IPS DF 6.9 (cell line): ENCODE results near the gene ADAMTS4.

Source experiments
- DNase-seq: peaks from one replicate; pipeline ENCODE4 v3.0.0-alpha.2; 2013; ENCODE audit warnings: low read depth, low spot score
- H3K27ac ChIP-seq: one replicate; pipeline ENCODE4 v1.5.1; 2013; ENCODE audit warnings: low read length, control low read depth
- H3K27me3 ChIP-seq: 2 replicates; pipeline ENCODE4 v1.6.1; 2013; ENCODE audit warnings: mild to moderate bottlenecking, low read length; ENCODE audit not compliant: control insufficient read depth, insufficient read depth
- H3K36me3 ChIP-seq: 2 replicates; pipeline ENCODE4 v1.6.1; 2013; ENCODE audit warnings: low read length; ENCODE audit not compliant: control insufficient read depth, insufficient read depth
- H3K4me1 ChIP-seq: 2 replicates; pipeline ENCODE4 v1.6.1; 2013; ENCODE audit warnings: low read length; ENCODE audit not compliant: control insufficient read depth, insufficient read depth
- H3K4me3 ChIP-seq: 2 replicates; pipeline ENCODE4 v1.5.1; 2013; ENCODE audit warnings: mild to moderate bottlenecking, low read length
- H3K9me3 ChIP-seq: 2 replicates; pipeline ENCODE4 v1.6.1; 2013; ENCODE audit warnings: low read length, inconsistent platforms; ENCODE audit not compliant: control insufficient read depth, insufficient read depth
- WGBS: extraction: QIAGEN DNeasy Blood & Tissue Kit; methylation state at CpG from one replicate; pipeline ENCODE4 v1.1.7; 2013; ENCODE audit warnings: mixed read lengths, missing lambda C conversion rate; ENCODE audit not compliant: insufficient read length, insufficient coverage; 5-methylcytosine and 5-hydroxymethylcytosine counted together

The ADAMTS4 gene

DNA sequence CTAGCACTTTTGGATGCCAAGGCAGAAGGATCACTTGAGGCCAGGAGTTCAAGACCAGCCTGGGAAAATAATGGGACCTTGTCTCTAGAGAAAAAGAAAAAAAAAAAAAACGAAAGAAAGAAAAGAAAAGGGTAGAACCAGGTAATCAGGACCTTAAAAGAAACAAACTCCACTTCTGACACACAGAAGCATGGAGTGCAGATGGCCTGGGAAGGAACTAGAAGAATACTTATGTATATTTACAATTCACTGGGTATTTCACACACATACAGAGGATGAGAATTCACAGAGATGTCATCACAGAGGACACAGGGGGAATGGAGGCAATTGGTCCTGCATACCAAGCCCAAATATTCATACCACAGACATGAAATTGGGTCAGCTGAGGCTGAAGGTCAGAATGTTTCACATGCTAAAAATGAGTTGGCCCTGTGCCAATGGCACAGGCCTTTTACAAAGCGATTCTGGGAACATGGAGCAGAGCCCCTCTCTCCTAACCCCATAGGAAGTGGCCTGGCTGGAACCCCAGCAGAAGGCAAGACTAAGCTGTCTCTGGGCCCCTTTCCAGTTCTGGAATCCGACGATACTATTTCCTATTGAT, 26.0 kb downstream of the ADAMTS4 start:
- Histone ChIP-seq H3K4me3 (no peak overlapping the region), H3K27ac (no peak overlapping the region), H3K9me3 (no peaks in the 10 kb centered on the region), H3K27me3 (no peaks in the 10 kb centered on the region), H3K4me1 (peaks cover 1% of the 10 kb centered on the region; the same call in 1 of the 2 replicates), H3K36me3 (peaks cover 18% of the 10 kb centered on the region)
- DNase-seq: no peak
- WGBS: no CpG with 5 or more reads among the region's 4 CpGs

DNA sequence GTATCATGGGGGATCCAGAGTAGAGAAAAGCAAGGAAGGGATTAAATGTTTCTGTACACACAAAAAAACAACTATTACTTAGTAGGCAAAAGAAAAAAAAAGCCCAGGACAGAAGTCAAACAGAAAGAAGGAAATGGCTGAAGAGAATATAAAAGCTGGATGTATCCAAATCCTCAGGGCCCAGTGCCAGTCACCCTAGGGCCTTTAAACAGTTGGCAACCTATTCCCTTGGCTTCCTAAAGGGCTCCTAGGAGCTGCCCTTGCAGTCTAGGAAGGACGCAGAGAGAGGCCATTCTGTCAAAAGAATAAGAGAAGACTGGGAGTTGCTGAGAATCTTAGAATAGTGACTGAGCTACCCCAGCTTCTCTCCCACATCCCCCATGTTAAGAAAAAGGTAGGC, 26.5 kb downstream of the ADAMTS4 start:
- H3K9me3 ChIP-seq: no peaks in the 10 kb centered on the region
- H3K4me1 ChIP-seq: peaks cover 1% of the 10 kb centered on the region; the same call in 1 of the 2 replicates
- no peaks in the 10 kb centered on the region for H3K27me3 ChIP-seq
- H3K4me3 ChIP-seq: no peak overlapping the region
- peaks cover 18% of the 10 kb centered on the region for H3K36me3 ChIP-seq
- no peak overlapping the region for H3K27ac ChIP-seq
- DNase-seq: no peak
- no CpG with 5 or more reads among the region's 1 CpG for WGBS

DNA sequence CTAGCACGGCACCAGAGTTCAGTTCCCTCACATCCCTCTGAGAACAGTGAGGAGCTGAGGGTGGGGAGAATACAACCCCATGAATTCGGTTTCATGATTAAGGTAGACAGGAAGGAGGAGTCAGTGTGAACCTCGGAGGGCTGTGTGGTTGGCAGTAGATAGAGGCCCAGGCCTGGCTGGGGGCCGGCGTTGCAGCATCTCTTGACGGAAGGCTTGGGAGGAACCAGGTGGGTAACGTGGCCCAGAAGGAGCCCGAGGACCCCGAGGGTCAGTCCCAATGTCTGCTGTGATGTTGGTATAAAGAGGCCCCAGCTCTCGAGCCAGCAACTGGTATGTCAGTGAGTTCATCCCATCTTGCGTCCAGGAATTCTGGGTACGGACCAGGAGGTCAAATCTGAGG, 27.2 kb downstream of the ADAMTS4 start:
- H3K27me3 ChIP-seq: no peaks in the 10 kb centered on the region
- H3K27ac ChIP-seq: no peak overlapping the region
- H3K36me3 ChIP-seq: peaks cover 18% of the 10 kb centered on the region
- no peaks in the 10 kb centered on the region for H3K9me3 ChIP-seq
- H3K4me3 ChIP-seq: no peak overlapping the region
- WGBS: no CpG with 5 or more reads among the region's 12 CpGs
- DNase-seq: no peak
- peaks cover 1% of the 10 kb centered on the region; the same call in 1 of the 2 replicates for H3K4me1 ChIP-seq

- no peak overlapping the region for H3K4me3 ChIP-seq
- no peaks in the 10 kb centered on the region for H3K9me3 ChIP-seq
- no CpG with 5 or more reads among the region's 5 CpGs for WGBS
- H3K36me3 ChIP-seq: peaks cover 18% of the 10 kb centered on the region
- H3K27me3 ChIP-seq: no peaks in the 10 kb centered on the region
- no peaks in the 10 kb centered on the region for H3K4me1 ChIP-seq
- no peak overlapping the region for H3K27ac ChIP-seq
- no peak for DNase-seq
Measured at GRCh38 chr1:161171191-161171590, 27.7 kb downstream of the ADAMTS4 start.

DNA sequence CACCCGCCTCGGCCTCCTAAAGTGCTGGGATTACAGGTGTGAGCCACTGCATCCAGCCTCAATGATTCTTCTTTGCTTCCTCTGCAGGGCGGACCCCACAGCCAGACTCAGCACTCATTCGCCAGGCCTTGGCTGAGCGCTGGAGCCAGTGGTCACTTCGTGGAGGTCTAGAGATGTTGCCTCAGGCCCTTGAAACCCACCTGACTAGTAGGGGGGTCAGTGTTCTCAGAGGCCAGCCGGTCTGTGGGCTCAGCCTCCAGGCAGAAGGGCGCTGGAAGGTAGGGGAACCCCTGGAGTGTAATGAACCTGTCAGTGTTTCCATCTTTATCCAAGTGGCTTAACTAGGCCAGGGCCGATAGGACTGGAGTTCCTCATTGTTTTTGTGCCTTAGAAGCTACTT, 29.9 kb downstream of the ADAMTS4 start:
- Histone ChIP-seq H3K27ac (no peak overlapping the region), H3K36me3 (peaks cover 18% of the 10 kb centered on the region), H3K9me3 (no peaks in the 10 kb centered on the region), H3K27me3 (no peaks in the 10 kb centered on the region), H3K4me1 (no peaks in the 10 kb centered on the region), H3K4me3 (no peak overlapping the region)
- no CpG with 5 or more reads among the region's 9 CpGs for WGBS
- DNase-seq: no peak

DNA sequence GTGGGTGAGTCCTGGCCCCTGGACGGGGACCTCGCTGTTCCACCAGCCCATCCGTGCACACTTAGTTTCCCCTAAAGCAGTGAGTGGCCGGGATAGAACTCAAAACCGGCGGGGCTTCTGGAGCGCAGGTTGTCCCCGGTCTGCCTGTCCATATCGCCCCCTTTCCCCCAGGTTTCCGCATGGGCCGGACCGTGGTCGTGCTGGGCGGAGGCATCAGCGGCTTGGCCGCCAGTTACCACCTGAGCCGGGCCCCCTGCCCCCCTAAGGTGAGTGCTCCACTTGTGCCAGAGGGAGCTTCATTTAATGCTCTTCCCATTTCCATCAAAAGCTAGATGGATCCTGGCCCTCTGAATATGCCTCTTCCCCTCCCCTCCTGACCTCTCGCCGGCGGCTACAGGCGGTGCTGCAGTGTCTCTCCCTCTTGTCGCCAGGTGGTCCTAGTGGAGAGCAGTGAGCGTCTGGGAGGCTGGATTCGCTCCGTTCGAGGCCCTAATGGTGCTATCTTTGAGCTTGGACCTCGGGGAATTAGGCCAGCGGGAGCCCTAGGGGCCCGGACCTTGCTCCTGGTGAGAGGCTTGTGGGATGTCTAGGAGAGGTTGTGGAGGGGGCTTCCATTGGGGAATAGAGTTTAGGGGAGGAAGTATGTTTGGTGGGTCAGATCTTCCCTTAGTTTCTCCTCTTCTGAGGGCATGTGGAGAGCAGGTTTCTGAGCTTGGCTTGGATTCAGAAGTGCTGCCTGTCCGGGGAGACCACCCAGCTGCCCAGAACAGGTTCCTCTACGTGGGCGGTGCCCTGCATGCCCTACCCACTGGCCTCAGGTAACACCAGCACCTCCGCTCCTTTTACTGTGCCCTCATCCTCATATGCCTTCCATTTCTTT, 31.9 kb downstream of the ADAMTS4 start:
- H3K4me1 ChIP-seq: no peaks in the 10 kb centered on the region
- peak overlapping the region; percentile 72 for H3K4me3 ChIP-seq
- H3K9me3 ChIP-seq: no peaks in the 10 kb centered on the region
- DNase-seq: no peak
- no CpG with 5 or more reads among the region's 33 CpGs for WGBS
- H3K27me3 ChIP-seq: no peaks in the 10 kb centered on the region
- H3K36me3 ChIP-seq: peaks cover 12% of the 10 kb centered on the region
- H3K27ac ChIP-seq: no peak overlapping the region

GRCh38 chr1:161165742-161166668, 32.8 kb downstream of the ADAMTS4 start, which contains the start of gene PPOX:
Gene PPOX, plus strand, starts transcription at chr1:161166426. Its CDS starts 422 bp downstream, at chr1:161166848.
- H3K27me3 ChIP-seq: no peaks in the 10 kb centered on the region
- no peaks in the 10 kb centered on the region for H3K4me1 ChIP-seq
- peak within 1 kb of the TSS; percentile 72 for H3K4me3 ChIP-seq
- H3K36me3 ChIP-seq: 0 out of 2 replicates have a peak, but pooled peaks cover 7% of the 10 kb centered on the region
- no peaks in the 10 kb centered on the region for H3K9me3 ChIP-seq
- peak; percentile 96 for DNase-seq
- no CpG with 5 or more reads among the region's 54 CpGs for WGBS
- H3K27ac ChIP-seq: no peak within 1 kb of the TSS

GRCh38 chr1:161164901-161165610, 33.8 kb downstream of the ADAMTS4 start:
- WGBS: no CpG with 5 or more reads among the region's 14 CpGs
- Histone ChIP-seq H3K36me3 (no peaks in the 10 kb centered on the region), H3K27ac (no peak overlapping the region), H3K9me3 (no peaks in the 10 kb centered on the region), H3K27me3 (no peaks in the 10 kb centered on the region), H3K4me3 (no peak overlapping the region), H3K4me1 (no peaks in the 10 kb centered on the region)
- DNase-seq: no peak

DNA sequence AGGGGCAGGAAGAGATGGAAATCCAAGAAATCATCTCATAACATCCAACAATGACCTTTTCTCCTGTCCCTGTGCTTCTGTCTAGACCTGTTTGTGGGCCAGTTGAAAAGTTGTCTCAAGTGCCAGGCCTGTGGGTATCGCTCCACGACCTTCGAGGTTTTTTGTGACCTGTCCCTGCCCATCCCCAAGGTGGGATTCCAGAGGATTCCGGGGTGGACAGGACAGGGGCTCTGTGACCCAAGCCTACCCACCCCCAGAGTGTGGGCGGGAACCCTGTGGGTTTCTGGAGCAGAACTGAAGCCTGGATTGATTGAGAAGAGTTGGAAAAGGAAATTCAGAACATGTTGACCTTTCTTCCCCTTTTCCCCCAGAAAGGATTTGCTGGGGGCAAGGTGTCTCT, 35.1 kb downstream of the ADAMTS4 start:
- no CpG with 5 or more reads among the region's 5 CpGs for WGBS
- no peak for DNase-seq
- Histone ChIP-seq H3K27ac (no peak overlapping the region), H3K4me1 (no peaks in the 10 kb centered on the region), H3K36me3 (no peaks in the 10 kb centered on the region), H3K4me3 (no peak overlapping the region), H3K9me3 (no peaks in the 10 kb centered on the region), H3K27me3 (no peaks in the 10 kb centered on the region)
